ENCODE data around the gene AKR1B15. TPM values are rescaled to one million over a fixed set of nuclear protein-coding genes. Genes with fewer than 3 reads are reported as not detected.

The AKR1B15 gene
- total and polyA plus RNA-seq, 9 of the 15 experiments (the other 6 are each of a cell fraction or from before 2014, with no cell fraction given): not detected

DNA sequence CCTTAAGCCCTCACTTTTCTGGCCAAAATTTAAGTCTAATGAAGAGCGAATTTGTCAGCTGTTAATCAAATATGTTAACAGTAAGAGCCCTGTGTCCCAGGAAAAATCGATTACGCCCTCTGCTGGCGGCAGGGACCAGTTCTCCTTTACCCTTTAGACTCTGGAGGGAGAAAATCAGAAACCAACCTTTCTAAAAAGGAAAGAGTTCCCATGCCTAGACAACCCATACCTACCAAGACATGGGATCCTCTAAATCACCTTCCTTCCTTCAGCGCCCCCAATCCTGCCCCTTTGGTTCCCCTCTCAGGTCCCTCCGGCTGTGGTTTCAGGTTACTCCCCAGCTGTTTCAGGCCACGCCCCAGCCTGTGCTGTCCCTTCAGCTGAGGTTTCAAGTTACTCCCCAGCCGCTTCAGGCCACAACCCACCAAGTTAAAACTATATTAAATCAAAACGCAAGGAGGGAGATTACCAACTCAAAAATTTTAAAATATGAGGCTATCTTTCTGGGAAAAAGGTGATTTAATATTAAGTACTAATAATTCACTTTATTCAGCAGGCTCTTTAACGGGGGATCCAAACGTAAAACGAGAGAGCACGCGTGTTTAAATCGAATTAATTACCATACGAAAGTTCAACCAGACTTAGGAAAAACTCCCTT lies 1.4 kb upstream of the AKR1B15 start (continued):
- no peak for TF ChIP-seq ELF1 (tag; IDR thresholded peaks at IDR 0.05)
- TF ChIP-seq NFRKB (IDR thresholded peaks at IDR 0.05; ENCODE audit: low read depth): no peak
- no peak for TF ChIP-seq GATA2 (CRISPR knock-in tag; IDR thresholded peaks at IDR 0.05)
- TF ChIP-seq BMI1 (IDR thresholded peaks at IDR 0.05; ENCODE audit: low read length): no peak
- TF ChIP-seq, protein P1, sequence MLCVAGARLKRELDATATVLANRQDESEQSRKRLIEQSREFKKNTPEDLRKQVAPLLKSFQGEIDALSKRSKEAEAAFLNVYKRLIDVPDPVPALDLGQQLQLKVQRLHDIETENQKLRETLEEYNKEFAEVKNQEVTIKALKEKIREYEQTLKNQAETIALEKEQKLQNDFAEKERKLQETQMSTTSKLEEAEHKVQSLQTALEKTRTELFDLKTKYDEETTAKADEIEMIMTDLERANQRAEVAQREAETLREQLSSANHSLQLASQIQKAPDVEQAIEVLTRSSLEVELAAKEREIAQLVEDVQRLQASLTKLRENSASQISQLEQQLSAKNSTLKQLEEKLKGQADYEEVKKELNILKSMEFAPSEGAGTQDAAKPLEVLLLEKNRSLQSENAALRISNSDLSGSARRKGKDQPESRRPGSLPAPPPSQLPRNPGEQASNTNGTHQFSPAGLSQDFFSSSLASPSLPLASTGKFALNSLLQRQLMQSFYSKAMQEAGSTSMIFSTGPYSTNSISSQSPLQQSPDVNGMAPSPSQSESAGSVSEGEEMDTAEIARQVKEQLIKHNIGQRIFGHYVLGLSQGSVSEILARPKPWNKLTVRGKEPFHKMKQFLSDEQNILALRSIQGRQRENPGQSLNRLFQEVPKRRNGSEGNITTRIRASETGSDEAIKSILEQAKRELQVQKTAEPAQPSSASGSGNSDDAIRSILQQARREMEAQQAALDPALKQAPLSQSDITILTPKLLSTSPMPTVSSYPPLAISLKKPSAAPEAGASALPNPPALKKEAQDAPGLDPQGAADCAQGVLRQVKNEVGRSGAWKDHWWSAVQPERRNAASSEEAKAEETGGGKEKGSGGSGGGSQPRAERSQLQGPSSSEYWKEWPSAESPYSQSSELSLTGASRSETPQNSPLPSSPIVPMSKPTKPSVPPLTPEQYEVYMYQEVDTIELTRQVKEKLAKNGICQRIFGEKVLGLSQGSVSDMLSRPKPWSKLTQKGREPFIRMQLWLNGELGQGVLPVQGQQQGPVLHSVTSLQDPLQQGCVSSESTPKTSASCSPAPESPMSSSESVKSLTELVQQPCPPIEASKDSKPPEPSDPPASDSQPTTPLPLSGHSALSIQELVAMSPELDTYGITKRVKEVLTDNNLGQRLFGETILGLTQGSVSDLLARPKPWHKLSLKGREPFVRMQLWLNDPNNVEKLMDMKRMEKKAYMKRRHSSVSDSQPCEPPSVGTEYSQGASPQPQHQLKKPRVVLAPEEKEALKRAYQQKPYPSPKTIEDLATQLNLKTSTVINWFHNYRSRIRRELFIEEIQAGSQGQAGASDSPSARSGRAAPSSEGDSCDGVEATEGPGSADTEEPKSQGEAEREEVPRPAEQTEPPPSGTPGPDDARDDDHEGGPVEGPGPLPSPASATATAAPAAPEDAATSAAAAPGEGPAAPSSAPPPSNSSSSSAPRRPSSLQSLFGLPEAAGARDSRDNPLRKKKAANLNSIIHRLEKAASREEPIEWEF (CRISPR knock-in tag; IDR thresholded peaks at IDR 0.05): no peak
- TF ChIP-seq CAMTA2 (CRISPR knock-in tag; conservative IDR thresholded peaks at IDR 0.05): no peak
- peak; percentile 98 for TF ChIP-seq DACH1 (IDR thresholded peaks at IDR 0.05; ENCODE audit: partially characterized antibody)
- no peak for TF ChIP-seq DMBX1 (CRISPR knock-in tag; IDR thresholded peaks at IDR 0.05; ENCODE audit: borderline replicate concordance)
- 0 out of 2 replicates have a peak, but pooled peaks have one; percentile 25 for TF ChIP-seq CREM (IDR thresholded peaks at IDR 0.05; ENCODE audit: low read depth)
- TF ChIP-seq, protein P2, sequence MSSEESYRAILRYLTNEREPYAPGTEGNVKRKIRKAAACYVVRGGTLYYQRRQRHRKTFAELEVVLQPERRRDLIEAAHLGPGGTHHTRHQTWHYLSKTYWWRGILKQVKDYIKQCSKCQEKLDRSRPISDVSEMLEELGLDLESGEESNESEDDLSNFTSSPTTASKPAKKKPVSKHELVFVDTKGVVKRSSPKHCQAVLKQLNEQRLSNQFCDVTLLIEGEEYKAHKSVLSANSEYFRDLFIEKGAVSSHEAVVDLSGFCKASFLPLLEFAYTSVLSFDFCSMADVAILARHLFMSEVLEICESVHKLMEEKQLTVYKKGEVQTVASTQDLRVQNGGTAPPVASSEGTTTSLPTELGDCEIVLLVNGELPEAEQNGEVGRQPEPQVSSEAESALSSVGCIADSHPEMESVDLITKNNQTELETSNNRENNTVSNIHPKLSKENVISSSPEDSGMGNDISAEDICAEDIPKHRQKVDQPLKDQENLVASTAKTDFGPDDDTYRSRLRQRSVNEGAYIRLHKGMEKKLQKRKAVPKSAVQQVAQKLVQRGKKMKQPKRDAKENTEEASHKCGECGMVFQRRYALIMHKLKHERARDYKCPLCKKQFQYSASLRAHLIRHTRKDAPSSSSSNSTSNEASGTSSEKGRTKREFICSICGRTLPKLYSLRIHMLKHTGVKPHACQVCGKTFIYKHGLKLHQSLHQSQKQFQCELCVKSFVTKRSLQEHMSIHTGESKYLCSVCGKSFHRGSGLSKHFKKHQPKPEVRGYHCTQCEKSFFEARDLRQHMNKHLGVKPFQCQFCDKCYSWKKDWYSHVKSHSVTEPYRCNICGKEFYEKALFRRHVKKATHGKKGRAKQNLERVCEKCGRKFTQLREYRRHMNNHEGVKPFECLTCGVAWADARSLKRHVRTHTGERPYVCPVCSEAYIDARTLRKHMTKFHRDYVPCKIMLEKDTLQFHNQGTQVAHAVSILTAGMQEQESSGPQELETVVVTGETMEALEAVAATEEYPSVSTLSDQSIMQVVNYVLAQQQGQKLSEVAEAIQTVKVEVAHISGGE (CRISPR knock-in tag; IDR thresholded peaks at IDR 0.05): 0 out of 6 replicates have a peak, but pooled peaks of 1 of the 3 experiments have one; percentile 34
- 0 out of 4 replicates have a peak, but pooled peaks of 1 of the 2 experiments have one; percentile 39 for TF ChIP-seq NONO (IDR thresholded peaks at IDR 0.05; ENCODE audit: low read depth in 2 of 2, low read length in 1 of 2)
- TF ChIP-seq FOXK1 (CRISPR knock-in tag; IDR thresholded peaks at IDR 0.05; ENCODE audit: borderline replicate concordance): 0 out of 2 replicates have a peak, but pooled peaks have one; percentile 21
- no peak for TF ChIP-seq FOXJ3 (CRISPR knock-in tag; IDR thresholded peaks at IDR 0.05)
- TF ChIP-seq, protein P3, sequence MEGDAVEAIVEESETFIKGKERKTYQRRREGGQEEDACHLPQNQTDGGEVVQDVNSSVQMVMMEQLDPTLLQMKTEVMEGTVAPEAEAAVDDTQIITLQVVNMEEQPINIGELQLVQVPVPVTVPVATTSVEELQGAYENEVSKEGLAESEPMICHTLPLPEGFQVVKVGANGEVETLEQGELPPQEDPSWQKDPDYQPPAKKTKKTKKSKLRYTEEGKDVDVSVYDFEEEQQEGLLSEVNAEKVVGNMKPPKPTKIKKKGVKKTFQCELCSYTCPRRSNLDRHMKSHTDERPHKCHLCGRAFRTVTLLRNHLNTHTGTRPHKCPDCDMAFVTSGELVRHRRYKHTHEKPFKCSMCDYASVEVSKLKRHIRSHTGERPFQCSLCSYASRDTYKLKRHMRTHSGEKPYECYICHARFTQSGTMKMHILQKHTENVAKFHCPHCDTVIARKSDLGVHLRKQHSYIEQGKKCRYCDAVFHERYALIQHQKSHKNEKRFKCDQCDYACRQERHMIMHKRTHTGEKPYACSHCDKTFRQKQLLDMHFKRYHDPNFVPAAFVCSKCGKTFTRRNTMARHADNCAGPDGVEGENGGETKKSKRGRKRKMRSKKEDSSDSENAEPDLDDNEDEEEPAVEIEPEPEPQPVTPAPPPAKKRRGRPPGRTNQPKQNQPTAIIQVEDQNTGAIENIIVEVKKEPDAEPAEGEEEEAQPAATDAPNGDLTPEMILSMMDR (IDR thresholded peaks at IDR 0.05 in 2 of 3, conservative IDR thresholded peaks at IDR 0.05 in 1 of 3; ENCODE audit: insufficient read depth in 2 of 3, low read depth in 1 of 3, low read length in 3 of 3): peak; percentile 82 to 98 (median 93)
- TF ChIP-seq EP300 (IDR thresholded peaks at IDR 0.05; ENCODE audit: low read length): no peak
- peak; percentile 70 for TF ChIP-seq SMC3 (conservative IDR thresholded peaks at IDR 0.05; ENCODE audit: insufficient read depth, low read depth, low read length)
- TF ChIP-seq ZEB2 (IDR thresholded peaks at IDR 0.05): 0 out of 2 replicates have a peak, but pooled peaks have one; percentile 18

Data from K562 (cell line).